Neural cell (in vitro differentiated cells): Measurements from ENCODE around the gene SYNGR1.

Source experiments
- POLR2AphosphoS5 ChIP-seq: IDR thresholded peaks from 2 replicates; pipeline ENCODE4 v1.6.1; 2012
- RAD21 ChIP-seq: fragments of 450-650 bp; conservative IDR thresholded peaks from 2 replicates; pipeline ENCODE4 v1.6.1; 2014; ENCODE audit warnings: antibody characterized with exemption, mild to moderate bottlenecking, moderate library complexity
- TF ChIP-seq, protein P1 (sequence below): fragments of 450-650 bp; IDR thresholded peaks from 2 replicates; pipeline ENCODE4 v1.5.1; 2014; ENCODE audit warnings: antibody characterized with exemption, mild to moderate bottlenecking, moderate library complexity; ENCODE audit not compliant: poor library complexity, severe bottlenecking

DNA sequence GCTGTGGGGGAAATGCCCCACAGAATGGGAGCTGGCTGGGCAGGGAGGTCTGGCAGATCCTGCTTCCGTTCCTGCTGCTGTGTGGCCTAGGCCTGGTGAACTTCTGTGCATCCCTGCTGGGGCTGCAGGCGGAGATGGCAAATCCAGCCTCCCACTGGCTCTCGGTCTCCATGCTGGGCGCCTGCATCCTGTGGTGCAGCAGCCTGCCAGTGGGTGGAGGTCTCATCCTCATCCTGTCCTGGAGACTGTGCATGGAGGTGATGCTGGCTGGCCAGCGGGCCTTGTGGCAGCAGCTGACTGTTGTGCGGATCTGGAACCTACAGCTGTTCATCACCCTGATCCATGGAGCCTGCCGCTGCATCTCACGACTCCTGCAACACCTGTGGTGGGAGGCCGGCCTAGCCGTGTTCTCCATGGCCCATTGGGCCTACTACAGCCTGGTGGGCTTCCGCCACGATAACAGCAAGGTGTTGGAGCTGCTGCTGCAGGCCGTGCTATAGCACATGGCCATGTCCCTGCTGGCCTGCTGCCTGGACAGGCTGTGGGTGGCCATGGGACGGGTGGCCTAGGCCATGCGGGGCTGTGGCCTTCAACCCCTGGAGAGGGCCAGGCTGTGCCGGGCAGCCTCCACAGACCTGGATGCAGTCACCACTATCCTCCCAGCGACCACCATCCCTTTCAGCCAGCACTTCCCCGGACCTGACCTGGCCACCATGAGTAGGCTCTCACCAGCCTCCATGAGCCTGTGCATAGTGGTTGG, 21.6 kb upstream of the SYNGR1 start:
- TF ChIP-seq POLR2AphosphoS5 (no peak), RAD21 (no peak)
- TF ChIP-seq, protein P1, sequence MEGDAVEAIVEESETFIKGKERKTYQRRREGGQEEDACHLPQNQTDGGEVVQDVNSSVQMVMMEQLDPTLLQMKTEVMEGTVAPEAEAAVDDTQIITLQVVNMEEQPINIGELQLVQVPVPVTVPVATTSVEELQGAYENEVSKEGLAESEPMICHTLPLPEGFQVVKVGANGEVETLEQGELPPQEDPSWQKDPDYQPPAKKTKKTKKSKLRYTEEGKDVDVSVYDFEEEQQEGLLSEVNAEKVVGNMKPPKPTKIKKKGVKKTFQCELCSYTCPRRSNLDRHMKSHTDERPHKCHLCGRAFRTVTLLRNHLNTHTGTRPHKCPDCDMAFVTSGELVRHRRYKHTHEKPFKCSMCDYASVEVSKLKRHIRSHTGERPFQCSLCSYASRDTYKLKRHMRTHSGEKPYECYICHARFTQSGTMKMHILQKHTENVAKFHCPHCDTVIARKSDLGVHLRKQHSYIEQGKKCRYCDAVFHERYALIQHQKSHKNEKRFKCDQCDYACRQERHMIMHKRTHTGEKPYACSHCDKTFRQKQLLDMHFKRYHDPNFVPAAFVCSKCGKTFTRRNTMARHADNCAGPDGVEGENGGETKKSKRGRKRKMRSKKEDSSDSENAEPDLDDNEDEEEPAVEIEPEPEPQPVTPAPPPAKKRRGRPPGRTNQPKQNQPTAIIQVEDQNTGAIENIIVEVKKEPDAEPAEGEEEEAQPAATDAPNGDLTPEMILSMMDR: no peak
